ENCODE results near the gene CYTL1.

DNA sequence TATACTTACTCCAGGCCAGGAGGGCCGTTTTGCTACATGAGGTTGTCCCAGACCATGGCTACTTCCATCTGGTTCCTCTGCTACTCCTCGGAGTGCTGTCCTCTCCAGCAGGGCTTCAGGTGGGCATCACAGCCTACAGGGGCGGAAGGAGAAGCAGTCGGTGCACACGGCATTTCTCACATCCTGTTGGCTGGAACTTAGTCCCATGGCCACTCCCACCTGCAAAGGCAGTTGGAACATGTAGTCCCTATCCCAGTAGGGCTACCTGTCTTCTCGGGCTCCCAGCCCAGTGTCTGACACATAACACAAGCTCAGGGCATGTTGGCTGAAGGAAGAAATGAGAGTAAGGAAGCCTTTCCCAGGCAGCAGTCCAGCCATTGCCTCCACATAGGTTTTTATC is 24.3 kb upstream of the CYTL1 start:
- TF ChIP-seq, protein P1, sequence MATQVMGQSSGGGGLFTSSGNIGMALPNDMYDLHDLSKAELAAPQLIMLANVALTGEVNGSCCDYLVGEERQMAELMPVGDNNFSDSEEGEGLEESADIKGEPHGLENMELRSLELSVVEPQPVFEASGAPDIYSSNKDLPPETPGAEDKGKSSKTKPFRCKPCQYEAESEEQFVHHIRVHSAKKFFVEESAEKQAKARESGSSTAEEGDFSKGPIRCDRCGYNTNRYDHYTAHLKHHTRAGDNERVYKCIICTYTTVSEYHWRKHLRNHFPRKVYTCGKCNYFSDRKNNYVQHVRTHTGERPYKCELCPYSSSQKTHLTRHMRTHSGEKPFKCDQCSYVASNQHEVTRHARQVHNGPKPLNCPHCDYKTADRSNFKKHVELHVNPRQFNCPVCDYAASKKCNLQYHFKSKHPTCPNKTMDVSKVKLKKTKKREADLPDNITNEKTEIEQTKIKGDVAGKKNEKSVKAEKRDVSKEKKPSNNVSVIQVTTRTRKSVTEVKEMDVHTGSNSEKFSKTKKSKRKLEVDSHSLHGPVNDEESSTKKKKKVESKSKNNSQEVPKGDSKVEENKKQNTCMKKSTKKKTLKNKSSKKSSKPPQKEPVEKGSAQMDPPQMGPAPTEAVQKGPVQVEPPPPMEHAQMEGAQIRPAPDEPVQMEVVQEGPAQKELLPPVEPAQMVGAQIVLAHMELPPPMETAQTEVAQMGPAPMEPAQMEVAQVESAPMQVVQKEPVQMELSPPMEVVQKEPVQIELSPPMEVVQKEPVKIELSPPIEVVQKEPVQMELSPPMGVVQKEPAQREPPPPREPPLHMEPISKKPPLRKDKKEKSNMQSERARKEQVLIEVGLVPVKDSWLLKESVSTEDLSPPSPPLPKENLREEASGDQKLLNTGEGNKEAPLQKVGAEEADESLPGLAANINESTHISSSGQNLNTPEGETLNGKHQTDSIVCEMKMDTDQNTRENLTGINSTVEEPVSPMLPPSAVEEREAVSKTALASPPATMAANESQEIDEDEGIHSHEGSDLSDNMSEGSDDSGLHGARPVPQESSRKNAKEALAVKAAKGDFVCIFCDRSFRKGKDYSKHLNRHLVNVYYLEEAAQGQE (IDR thresholded peaks at IDR 0.05; ENCODE audit: insufficient replicate concordance, low read depth), result no peak
- TF ChIP-seq CTCF (IDR thresholded peaks at IDR 0.05; ENCODE audit: insufficient read depth, low read length), result no peak
- no peak for TF ChIP-seq POLR2AphosphoS5 (IDR thresholded peaks at IDR 0.05; ENCODE audit: low read depth)
- TF ChIP-seq GABPA (IDR thresholded peaks at IDR 0.05; ENCODE audit: low read depth), result no peak
- no peak for TF ChIP-seq SPI1 (IDR thresholded peaks at IDR 0.05; ENCODE audit: borderline replicate concordance, low read depth)

All from HL-60 (cell line).